Measurements from ENCODE around the gene ZNF358. TPM values are rescaled to one million over a fixed set of nuclear protein-coding genes. Genes with fewer than 3 reads are reported as not detected.

ZNF358 gene
- total and polyA plus RNA-seq, 2 of the 13 experiments (the other 11 are each of a cell fraction or from before 2014, with no cell fraction given), result 9.1 to 37.0 TPM

DNA sequence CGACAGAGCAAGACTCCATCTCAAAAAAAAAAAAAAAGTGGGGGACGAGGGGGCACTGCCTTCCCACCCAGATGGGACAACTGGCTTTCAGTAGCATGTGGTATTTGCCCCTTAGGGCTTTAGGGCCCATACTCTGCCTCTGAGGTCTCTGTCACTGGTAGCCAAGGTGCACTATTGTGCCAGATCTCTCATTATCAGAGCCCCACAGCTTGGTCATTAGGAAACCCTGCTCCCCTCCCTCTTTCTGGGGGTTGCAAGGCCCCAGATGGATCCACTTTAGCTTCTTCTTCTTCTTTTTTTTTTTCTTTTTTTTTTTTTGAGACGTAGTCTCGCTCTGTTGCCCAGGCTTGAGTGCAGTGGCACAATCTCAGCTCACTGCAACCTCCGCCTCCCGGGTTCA lies 11.2 kb upstream of the ZNF358 start:
- ATAC-seq, result no peak
- Histone ChIP-seq H3K27ac (ENCODE audit: extremely low read length, insufficient read depth, low read length) (no peak overlapping the region), H3K36me3 (replicated peaks in 1 of 2; ENCODE audit: control insufficient read depth in 1 of 2, insufficient read depth in 2 of 2, low read length in 2 of 2) (no peaks in the 10 kb centered on the region), H3K79me2 (ENCODE audit: insufficient read depth, low read length) (no peaks in the 10 kb centered on the region), H4K20me1 (ENCODE audit: insufficient read depth, low read length) (no peaks in the 10 kb centered on the region), H3K27me3 (ENCODE audit: control insufficient read depth in 1 of 2, insufficient read depth in 2 of 2, low read length in 2 of 2) (peaks cover 0 to 5% of the 10 kb centered on the region in 2 experiments; a peak in 1 of 5 replicates), H2AFZ (ENCODE audit: low read length) (no peak overlapping the region), H3K9ac (ENCODE audit: insufficient read depth, low read depth, low read length) (no peak overlapping the region), H3K9me3 (ENCODE audit: low read length) (no peaks in the 10 kb centered on the region), H3K4me3 (replicated peaks in 1 of 3; ENCODE audit: insufficient read depth in 1 of 3, low read depth in 2 of 3, low read length in 3 of 3) (no peak overlapping the region), H3K4me1 (ENCODE audit: insufficient read depth, low read length) (peaks cover 8% of the 10 kb centered on the region), H3K4me2 (ENCODE audit: low read depth, low read length) (no peak overlapping the region)
- in situ Hi-C loops (cut with HindIII; ENCODE audit: extremely low pct_ligation_motif_present, low pct_unique_long_range_greater_than_20kb), result no loop called here
- CTCF ChIA-PET (ENCODE audit: low intra/inter-chr PET ratio, low total read pairs), result no interaction called here
- no peak for FAIRE-seq
- DNase-seq (ENCODE audit: low spot score), result no peak
- POLR2A ChIA-PET, result no interaction called here
- no TSS peak for BruUV-seq (replicated peaks)
- intact Hi-C loops (cut with micrococcal nuclease; ENCODE audit: unreplicated experiment), result no loop called here
- WGBS (ENCODE audit: low lambda C conversion rate), result 53% methylated on average over 6 of the region's 6 CpGs
- no peak for TF ChIP-seq KAT7 (CRISPR knock-in tag; IDR thresholded peaks at IDR 0.05; ENCODE audit: borderline replicate concordance)
- no peak for TF ChIP-seq GABPB1 (CRISPR knock-in tag; IDR thresholded peaks at IDR 0.05)
- TF ChIP-seq, protein P1, sequence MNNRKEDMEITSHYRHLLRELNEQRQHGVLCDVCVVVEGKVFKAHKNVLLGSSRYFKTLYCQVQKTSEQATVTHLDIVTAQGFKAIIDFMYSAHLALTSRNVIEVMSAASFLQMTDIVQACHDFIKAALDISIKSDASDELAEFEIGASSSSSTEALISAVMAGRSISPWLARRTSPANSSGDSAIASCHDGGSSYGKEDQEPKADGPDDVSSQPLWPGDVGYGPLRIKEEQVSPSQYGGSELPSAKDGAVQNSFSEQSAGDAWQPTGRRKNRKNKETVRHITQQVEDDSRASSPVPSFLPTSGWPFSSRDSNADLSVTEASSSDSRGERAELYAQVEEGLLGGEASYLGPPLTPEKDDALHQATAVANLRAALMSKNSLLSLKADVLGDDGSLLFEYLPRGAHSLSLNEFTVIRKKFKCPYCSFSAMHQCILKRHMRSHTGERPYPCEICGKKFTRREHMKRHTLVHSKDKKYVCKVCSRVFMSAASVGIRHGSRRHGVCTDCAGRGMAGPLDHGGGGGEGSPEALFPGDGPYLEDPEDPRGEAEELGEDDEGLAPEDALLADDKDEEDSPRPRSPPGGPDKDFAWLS (CRISPR knock-in tag; IDR thresholded peaks at IDR 0.05; ENCODE audit: borderline replicate concordance), result no peak
- TF ChIP-seq, protein P2, sequence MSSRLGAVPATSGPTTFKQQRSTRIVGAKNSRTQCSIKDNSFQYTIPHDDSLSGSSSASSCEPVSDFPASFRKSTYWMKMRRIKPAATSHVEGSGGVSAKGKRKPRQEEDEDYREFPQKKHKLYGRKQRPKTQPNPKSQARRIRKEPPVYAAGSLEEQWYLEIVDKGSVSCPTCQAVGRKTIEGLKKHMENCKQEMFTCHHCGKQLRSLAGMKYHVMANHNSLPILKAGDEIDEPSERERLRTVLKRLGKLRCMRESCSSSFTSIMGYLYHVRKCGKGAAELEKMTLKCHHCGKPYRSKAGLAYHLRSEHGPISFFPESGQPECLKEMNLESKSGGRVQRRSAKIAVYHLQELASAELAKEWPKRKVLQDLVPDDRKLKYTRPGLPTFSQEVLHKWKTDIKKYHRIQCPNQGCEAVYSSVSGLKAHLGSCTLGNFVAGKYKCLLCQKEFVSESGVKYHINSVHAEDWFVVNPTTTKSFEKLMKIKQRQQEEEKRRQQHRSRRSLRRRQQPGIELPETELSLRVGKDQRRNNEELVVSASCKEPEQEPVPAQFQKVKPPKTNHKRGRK (CRISPR knock-in tag; IDR thresholded peaks at IDR 0.05), result no peak
- TF ChIP-seq, protein P3, sequence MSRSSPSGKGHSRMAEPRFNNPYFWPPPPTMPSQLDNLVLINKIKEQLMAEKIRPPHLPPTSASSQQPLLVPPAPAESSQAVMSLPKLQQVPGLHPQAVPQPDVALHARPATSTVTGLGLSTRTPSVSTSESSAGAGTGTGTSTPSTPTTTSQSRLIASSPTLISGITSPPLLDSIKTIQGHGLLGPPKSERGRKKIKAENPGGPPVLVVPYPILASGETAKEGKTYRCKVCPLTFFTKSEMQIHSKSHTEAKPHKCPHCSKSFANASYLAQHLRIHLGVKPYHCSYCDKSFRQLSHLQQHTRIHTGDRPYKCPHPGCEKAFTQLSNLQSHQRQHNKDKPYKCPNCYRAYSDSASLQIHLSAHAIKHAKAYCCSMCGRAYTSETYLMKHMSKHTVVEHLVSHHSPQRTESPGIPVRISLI (CRISPR knock-in tag; IDR thresholded peaks at IDR 0.05; ENCODE audit: borderline replicate concordance), result no peak
- TF ChIP-seq CBFB (CRISPR knock-in tag; IDR thresholded peaks at IDR 0.05), result no peak
- TF ChIP-seq ZNF160 (CRISPR knock-in tag; IDR thresholded peaks at IDR 0.05), result no peak
- TF ChIP-seq, protein P4, sequence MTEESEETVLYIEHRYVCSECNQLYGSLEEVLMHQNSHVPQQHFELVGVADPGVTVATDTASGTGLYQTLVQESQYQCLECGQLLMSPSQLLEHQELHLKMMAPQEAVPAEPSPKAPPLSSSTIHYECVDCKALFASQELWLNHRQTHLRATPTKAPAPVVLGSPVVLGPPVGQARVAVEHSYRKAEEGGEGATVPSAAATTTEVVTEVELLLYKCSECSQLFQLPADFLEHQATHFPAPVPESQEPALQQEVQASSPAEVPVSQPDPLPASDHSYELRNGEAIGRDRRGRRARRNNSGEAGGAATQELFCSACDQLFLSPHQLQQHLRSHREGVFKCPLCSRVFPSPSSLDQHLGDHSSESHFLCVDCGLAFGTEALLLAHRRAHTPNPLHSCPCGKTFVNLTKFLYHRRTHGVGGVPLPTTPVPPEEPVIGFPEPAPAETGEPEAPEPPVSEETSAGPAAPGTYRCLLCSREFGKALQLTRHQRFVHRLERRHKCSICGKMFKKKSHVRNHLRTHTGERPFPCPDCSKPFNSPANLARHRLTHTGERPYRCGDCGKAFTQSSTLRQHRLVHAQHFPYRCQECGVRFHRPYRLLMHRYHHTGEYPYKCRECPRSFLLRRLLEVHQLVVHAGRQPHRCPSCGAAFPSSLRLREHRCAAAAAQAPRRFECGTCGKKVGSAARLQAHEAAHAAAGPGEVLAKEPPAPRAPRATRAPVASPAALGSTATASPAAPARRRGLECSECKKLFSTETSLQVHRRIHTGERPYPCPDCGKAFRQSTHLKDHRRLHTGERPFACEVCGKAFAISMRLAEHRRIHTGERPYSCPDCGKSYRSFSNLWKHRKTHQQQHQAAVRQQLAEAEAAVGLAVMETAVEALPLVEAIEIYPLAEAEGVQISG (CRISPR knock-in tag; IDR thresholded peaks at IDR 0.05), result no peak
- TF ChIP-seq, protein P5, sequence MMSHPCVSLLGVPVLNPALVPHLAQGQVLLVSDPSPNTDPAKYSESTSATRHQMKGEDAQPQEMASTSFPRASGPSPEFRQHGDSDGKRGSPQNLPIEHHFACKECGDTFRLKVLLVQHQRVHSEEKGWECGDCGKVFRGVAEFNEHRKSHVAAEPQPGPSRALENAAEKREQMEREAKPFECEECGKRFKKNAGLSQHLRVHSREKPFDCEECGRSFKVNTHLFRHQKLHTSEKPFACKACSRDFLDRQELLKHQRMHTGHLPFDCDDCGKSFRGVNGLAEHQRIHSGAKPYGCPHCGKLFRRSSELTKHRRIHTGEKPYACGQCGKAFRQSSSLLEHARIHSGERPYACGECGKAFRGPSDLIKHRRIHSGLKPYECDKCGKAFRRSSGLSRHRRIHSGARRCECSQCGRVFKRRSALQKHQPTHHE (CRISPR knock-in tag; IDR thresholded peaks at IDR 0.05; ENCODE audit: borderline replicate concordance), result no peak
- TF ChIP-seq, protein P6, sequence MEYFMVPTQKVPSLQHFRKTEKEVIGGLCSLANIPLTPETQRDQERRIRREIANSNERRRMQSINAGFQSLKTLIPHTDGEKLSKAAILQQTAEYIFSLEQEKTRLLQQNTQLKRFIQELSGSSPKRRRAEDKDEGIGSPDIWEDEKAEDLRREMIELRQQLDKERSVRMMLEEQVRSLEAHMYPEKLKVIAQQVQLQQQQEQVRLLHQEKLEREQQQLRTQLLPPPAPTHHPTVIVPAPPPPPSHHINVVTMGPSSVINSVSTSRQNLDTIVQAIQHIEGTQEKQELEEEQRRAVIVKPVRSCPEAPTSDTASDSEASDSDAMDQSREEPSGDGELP (IDR thresholded peaks at IDR 0.05; ENCODE audit: borderline replicate concordance, low read depth), result no peak
- TF ChIP-seq ZNF672 (CRISPR knock-in tag; IDR thresholded peaks at IDR 0.05), result no peak
- TF ChIP-seq ZNF724P (CRISPR knock-in tag; IDR thresholded peaks at IDR 0.05; ENCODE audit: borderline replicate concordance), result no peak
- no peak for TF ChIP-seq TOE1 (CRISPR knock-in tag; IDR thresholded peaks at IDR 0.05)

Data from HepG2 (cell line).